ENCODE results near the gene CYP17A1.

Gene CYP17A1

GRCh38 chr10:102802920-102803534 lies 34.2 kb downstream of the CYP17A1 start:
- peak in 1 of 2 donors; percentile 49 for DNase-seq

- no peak for DNase-seq
Observed at GRCh38 chr10:102801978-102802377, 35.2 kb downstream of the CYP17A1 start.

- no peak for DNase-seq
Observed at GRCh38 chr10:102801496-102801895, 35.7 kb downstream of the CYP17A1 start.

GRCh38 chr10:102800611-102801335 lies 36.4 kb downstream of the CYP17A1 start:
- DNase-seq, result no peak

GRCh38 chr10:102799691-102800471 lies 37.3 kb downstream of the CYP17A1 start:
- no peak for DNase-seq

- DNase-seq, result peak; percentile 43 to 70
Observed at GRCh38 chr10:102796407-102797176, 40.6 kb downstream of the CYP17A1 start.

- DNase-seq, result no peak
Observed at GRCh38 chr10:102795453-102796406, 41.5 kb downstream of the CYP17A1 start.

- DNase-seq, result no peak
Observed at GRCh38 chr10:102791754-102792395, 45.3 kb downstream of the CYP17A1 start.

- DNase-seq, result peak; percentile 24 to 50
Observed at GRCh38 chr10:102785818-102786217, 51.4 kb downstream of the CYP17A1 start.

- no peak for DNase-seq
Observed at GRCh38 chr10:102783568-102783967, 53.6 kb downstream of the CYP17A1 start.

GRCh38 chr10:102782673-102783551 lies 54.3 kb downstream of the CYP17A1 start:
- DNase-seq, result no peak

- no peak for DNase-seq
Observed at GRCh38 chr10:102781921-102782557, 55.2 kb downstream of the CYP17A1 start.

GRCh38 chr10:102781090-102781920 lies 55.9 kb downstream of the CYP17A1 start:
- no peak for DNase-seq
